HG03565 (cell line): ENCODE measurements around the gene CAST.

ENCODE experiments used
- ATAC-seq: cut with Tn5 transposase; IDR thresholded peaks from one replicate; pipeline ENCODE4 v1.9.1; 2021; ENCODE audit warnings: mild to moderate bottlenecking, moderate library complexity; ENCODE audit not compliant: unreplicated experiment

The CAST gene

GRCh38 chr5:96706433-96707111, 44.4 kb downstream of the CAST start:
- no peak for ATAC-seq

- ATAC-seq, result no peak
These were observed 46.4 kb downstream of the CAST start for GRCh38 chr5:96708600-96708999.

- no peak for ATAC-seq
These were observed 47.1 kb downstream of the CAST start for GRCh38 chr5:96709152-96709821.

- no peak for ATAC-seq
These were observed 50.0 kb downstream of the CAST start for GRCh38 chr5:96712100-96712746.

- ATAC-seq, result no peak
These were observed 52.3 kb downstream of the CAST start for GRCh38 chr5:96714450-96714849.

GRCh38 chr5:96714951-96715451, 52.8 kb downstream of the CAST start:
- ATAC-seq, result no peak

GRCh38 chr5:96716007-96716406, 53.8 kb downstream of the CAST start:
- ATAC-seq, result no peak

GRCh38 chr5:96716716-96717115, 54.5 kb downstream of the CAST start:
- ATAC-seq, result no peak

GRCh38 chr5:96717874-96718273, 55.7 kb downstream of the CAST start:
- no peak for ATAC-seq

- ATAC-seq, result no peak
These were observed 56.5 kb downstream of the CAST start for GRCh38 chr5:96718635-96719077.

GRCh38 chr5:96720408-96720807, 58.2 kb downstream of the CAST start:
- no peak for ATAC-seq

- ATAC-seq, result no peak
These were observed 59.3 kb downstream of the CAST start for GRCh38 chr5:96721351-96721977.

- no peak for ATAC-seq
These were observed 63.1 kb downstream of the CAST start for GRCh38 chr5:96725257-96725656.

- ATAC-seq, result no peak
These were observed 64.6 kb downstream of the CAST start for GRCh38 chr5:96726802-96727201.

- ATAC-seq, result no peak
These were observed 67.0 kb downstream of the CAST start for GRCh38 chr5:96729156-96729555.

GRCh38 chr5:96730586-96730985, 68.4 kb downstream of the CAST start:
- no peak for ATAC-seq

GRCh38 chr5:96733771-96734500, 71.8 kb downstream of the CAST start:
- ATAC-seq, result no peak

- ATAC-seq, result no peak
These were observed 72.7 kb downstream of the CAST start for GRCh38 chr5:96734871-96735325.

GRCh38 chr5:96736937-96737336, 74.8 kb downstream of the CAST start:
- no peak for ATAC-seq

- no peak for ATAC-seq
These were observed 78.9 kb downstream of the CAST start for GRCh38 chr5:96741106-96741505.

GRCh38 chr5:96741891-96742309, 79.7 kb downstream of the CAST start:
- no peak for ATAC-seq
